HG02642 (cell line): ENCODE results near the gene SLC6A1.
"Not testable (repeated sequence)": the region's sequence is repeated elsewhere in the genome, so short reads cannot be mapped to it uniquely, and the experiment has no call there.

Experiments
- ATAC-seq: cut with Tn5 transposase; IDR thresholded peaks from one replicate; pipeline ENCODE4 v1.9.1; 2021; ENCODE audit warnings: mild to moderate bottlenecking; ENCODE audit not compliant: unreplicated experiment, poor library complexity

The SLC6A1 gene

GRCh38 chr3:11056531-11057050 lies 64.0 kb downstream of the SLC6A1 start:
- ATAC-seq = no peak

GRCh38 chr3:11057655-11058054 lies 65.1 kb downstream of the SLC6A1 start:
- ATAC-seq = no peak

- no peak for ATAC-seq
Measured at GRCh38 chr3:11059090-11059798, 66.7 kb downstream of the SLC6A1 start.

- ATAC-seq = no peak
Measured at GRCh38 chr3:11059799-11060115, 67.2 kb downstream of the SLC6A1 start.

GRCh38 chr3:11060500-11061251 lies 68.1 kb downstream of the SLC6A1 start:
- no peak for ATAC-seq

DNA sequence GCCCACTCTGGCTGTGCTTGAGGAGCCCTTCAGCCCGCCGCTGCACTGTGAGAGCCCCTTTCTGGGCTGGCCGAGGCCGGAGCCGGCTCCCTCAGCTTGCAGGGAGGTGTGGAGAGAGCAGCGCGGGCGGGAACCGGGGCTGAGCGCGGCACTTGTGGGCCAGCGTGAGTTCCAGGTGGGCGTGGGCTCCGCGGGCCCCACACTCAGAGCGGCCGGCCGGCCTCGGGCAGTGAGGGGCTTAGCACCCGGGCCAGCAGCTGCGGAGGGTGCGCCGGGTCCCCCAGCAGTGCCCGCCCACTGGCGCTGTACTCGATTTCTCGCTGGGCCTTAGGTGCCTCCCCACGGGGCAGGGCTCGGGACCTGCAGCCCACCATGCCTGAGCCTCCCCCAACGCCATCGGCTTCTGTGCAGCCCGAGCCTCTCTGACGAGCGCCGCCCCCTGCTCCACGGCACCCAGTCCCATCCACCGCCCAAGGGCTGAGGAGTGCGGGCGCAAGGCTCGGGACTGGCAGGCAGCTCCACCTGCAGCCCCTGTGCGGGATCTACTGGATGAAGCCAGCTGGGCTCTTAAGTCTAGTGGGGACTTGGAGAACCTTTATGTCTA lies 68.8 kb downstream of the SLC6A1 start:
- ATAC-seq = not testable (repeated sequence)

GRCh38 chr3:11062704-11063103 lies 70.2 kb downstream of the SLC6A1 start:
- ATAC-seq = no peak

DNA sequence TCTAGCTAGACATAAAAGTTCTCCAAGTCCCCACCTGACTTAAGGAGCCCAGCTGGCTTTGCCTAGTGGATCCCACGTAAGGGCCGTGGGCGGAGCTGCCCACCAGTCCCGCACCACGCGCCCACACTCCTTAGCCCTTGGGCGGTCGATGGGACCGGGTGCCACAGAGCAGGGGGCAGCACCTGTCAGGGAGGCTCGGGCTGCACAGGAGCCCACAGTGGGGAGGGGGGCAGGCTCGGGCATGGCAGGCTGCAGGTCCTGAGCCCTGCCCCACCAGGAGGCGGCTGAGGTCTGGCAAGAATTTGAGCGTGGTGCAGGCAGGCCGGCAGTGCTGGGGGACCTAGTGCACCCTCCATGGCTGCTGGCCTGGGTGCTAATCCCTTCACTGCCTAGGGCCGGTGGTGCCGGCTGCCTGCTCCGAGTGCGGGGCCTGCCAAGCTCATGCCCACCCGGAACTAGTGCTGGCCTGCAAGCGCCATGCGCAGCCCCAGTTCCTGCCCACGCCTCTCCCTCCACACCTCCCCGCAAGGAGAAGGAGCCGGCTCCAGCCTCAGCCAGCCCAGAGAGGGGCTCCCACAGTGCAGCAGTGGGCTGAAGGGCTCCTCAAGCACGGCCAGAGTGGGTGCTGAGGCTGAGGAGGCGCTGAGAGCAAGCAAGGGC lies 78.7 kb downstream of the SLC6A1 start:
- no peak for ATAC-seq

DNA sequence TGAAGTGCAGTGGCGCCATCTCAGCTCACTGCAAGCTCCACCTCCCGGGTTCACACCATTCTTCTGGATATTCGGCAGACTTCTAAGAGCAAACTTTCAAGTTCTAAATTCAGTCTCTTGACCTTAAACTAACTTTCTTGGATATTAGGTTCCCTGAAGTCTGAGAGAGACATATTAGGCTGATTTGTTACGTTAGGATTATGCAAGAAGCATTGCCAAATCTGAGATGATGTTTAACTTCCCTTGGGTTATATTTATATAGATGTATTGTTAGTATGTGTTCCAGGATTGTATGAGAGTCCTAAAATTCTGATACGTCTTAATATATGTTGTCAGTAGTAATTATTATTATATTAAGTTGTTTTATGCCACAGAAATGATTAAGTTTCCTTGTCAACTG lies 80.1 kb downstream of the SLC6A1 start:
- ATAC-seq = no peak

- no peak for ATAC-seq
Measured at GRCh38 chr3:11074011-11074410, 81.5 kb downstream of the SLC6A1 start.

GRCh38 chr3:11074451-11074850 lies 81.9 kb downstream of the SLC6A1 start:
- ATAC-seq = no peak

- ATAC-seq = not testable (repeated sequence)
Measured at GRCh38 chr3:11075122-11075521, 82.6 kb downstream of the SLC6A1 start.

DNA sequence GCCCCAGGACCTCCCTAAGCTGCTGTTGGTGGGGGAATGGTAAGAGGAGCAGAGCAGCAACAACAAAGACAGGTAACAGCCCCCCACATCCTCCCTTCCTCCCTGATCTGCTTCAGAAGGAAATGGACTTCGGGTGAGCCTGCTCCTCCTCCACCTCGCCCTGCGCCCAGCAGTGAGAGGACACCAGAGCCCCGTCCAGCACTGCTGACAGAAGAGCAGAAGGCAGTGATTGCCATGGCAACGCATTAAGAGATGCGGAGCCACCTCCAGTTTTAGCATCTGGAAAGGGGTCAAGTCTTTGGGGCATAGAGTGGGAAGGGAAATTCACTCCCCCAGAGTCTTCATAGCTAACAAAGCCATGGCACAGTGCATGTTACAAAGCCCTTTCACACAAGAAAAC lies 84.2 kb downstream of the SLC6A1 start:
- ATAC-seq = no peak

DNA sequence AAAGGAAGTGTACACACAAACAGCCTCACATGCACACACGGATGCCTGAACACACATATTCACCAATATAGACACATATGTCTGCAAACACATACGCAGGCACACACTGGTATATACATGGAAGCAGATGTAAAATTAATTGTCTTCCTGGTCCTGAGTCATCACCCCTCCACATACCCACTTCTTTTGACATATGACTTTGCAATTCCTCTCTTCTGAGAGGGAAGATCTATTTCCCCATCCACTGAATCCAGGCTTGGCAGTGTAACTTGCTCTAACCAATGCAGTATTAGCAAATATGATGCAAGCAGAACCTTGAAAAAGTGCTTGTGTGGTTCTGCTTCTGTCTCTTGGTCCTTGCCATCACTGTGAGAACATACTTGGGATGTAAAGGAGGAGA lies 84.9 kb downstream of the SLC6A1 start:
- ATAC-seq = no peak

DNA sequence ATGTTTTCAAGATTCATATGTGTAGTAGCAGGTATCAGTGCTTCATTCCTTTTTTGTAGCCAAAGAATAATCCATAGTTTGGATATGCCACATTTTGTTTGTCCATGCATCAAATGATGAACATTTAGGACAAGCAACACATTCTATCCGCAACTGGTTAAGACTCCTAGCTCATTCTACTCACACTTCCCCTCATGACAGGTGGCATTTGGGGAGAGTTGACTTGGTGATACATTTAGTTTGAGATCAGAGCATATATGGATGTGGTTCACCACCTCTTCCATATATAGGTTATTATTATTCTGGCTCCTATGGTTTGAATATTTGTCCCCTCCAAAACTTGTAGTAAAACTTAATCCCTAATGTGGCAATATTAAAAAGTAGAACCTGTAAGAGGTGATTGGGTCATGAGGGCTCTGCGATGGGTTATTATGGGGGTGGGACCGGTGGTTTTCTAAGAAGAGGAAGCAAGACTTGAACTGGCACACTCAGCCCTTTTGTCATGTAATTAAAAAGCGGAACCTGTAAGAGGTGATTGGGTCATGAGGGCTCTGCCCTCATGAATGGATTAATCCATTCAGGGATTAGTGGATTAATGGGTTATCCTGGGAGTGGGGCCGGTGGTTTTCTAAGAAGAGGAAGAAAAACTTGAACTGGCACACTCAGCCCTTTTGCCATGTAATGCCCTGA lies 86.4 kb downstream of the SLC6A1 start:
- ATAC-seq = no peak

GRCh38 chr3:11080492-11080891 lies 87.9 kb downstream of the SLC6A1 start:
- ATAC-seq = no peak

DNA sequence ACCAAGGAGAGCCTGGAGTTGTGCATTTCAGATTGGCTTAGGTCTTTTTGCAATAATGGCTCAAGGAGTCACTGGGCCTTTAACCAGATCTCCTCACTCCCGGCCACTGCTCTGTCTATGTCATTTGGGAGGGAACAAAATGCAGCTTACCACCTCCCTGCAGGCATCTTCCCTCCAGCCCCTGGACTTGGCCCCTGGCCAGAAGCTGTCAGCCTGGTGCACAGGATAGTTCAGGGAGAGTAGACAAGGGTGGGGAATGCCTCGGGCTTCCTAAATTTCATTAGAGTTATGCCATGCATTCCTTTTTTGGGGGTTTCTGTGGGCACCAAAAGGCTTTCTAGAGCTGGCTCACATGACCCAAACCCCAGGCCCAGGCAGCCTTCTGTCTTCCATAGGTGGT lies 91.5 kb downstream of the SLC6A1 start:
- no peak for ATAC-seq

GRCh38 chr3:11084677-11085076 lies 92.1 kb downstream of the SLC6A1 start:
- ATAC-seq = no peak

DNA sequence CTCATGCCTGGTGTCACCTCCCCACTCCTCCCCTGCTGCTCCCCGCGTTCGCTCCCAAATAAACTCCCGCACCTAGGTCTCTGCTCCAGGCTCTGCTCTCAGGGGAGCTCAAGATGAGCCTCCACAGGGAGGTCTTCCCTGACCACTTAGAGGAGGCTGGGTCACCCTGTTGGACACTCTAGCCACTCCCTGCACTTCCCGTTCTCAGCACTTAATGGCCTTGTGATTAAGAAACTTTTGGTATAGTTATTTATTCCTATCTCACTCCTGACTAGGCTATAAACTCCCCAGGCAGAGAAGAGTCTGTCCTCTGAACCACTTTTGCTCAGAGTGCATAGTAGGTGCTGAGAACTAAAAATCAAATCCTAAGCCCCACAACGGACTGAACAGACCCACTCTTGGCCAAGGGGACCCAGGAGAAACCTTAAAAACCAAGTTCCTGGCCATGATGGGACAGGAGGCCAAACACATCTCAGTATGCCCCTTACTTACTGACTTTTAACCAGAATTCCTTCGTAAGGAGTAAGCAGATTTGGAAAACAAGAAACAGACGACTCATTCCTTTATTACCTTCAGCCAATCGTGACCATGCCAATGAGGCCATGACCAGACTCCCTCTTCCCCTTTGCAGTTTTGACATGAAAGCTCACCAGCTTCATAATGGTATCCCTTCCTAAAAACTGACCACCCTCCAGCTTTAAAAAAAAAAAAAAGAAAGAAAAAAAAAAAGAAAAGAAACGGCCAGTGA lies 92.7 kb downstream of the SLC6A1 start:
- no peak for ATAC-seq

GRCh38 chr3:11086856-11087255 lies 94.3 kb downstream of the SLC6A1 start:
- ATAC-seq = no peak
